ENCODE results near the gene NMT2. TPM values are rescaled to one million over a fixed set of nuclear protein-coding genes. Genes with fewer than 3 reads are reported as not detected.

NMT2 gene
- total and polyA plus RNA-seq, 12 donors: 3.4 to 31.4 (median 7.3) TPM

DNA sequence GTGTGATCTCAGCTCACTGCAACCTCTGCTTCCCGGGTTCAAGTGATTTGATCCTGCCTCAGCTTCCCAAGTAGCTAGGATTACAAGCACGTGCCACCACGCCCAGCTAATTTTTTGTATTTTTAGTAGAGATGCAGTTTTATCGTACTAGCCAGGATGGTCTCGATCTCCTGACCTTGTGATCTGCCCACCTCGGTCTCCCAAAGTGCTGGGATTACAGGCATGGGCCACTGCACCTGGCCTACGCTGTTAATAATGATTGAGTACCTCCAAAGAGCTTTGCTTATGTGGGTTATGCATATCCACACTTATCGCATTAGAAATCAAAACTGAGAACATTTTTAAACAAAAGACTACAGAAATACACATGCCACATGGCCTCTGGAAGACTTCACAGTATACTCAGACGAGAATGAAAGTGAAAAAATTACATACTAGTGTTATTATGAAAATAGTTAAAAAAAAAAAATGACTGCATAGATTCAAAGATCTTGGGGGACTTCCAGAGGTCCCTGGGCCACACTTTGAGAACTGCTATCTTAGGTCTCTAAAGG, 45.9 kb downstream of the NMT2 start:
- TF ChIP-seq, protein P1, sequence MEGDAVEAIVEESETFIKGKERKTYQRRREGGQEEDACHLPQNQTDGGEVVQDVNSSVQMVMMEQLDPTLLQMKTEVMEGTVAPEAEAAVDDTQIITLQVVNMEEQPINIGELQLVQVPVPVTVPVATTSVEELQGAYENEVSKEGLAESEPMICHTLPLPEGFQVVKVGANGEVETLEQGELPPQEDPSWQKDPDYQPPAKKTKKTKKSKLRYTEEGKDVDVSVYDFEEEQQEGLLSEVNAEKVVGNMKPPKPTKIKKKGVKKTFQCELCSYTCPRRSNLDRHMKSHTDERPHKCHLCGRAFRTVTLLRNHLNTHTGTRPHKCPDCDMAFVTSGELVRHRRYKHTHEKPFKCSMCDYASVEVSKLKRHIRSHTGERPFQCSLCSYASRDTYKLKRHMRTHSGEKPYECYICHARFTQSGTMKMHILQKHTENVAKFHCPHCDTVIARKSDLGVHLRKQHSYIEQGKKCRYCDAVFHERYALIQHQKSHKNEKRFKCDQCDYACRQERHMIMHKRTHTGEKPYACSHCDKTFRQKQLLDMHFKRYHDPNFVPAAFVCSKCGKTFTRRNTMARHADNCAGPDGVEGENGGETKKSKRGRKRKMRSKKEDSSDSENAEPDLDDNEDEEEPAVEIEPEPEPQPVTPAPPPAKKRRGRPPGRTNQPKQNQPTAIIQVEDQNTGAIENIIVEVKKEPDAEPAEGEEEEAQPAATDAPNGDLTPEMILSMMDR (IDR thresholded peaks at IDR 0.05): no peak
- TF ChIP-seq POLR2A (IDR thresholded peaks at IDR 0.05): no peak
- DNase-seq: no peak
- no peak overlapping the region for H3K27ac ChIP-seq
- peaks cover 0 to 4% of the 10 kb centered on the region in 2 donors for H3K36me3 ChIP-seq (replicated peaks in 1 of 2)
- 85 to 93% (median 92%) methylated on average over 9 of the region's 9 CpGs for WGBS, 4 donors
- no peaks in the 10 kb centered on the region for H3K4me1 ChIP-seq (replicated peaks in 1 of 2)
- no peaks in the 10 kb centered on the region for H3K9me3 ChIP-seq (replicated peaks in 1 of 3)
- intact Hi-C loops (cut with DNase I): no loop called here
- H3K4me3 ChIP-seq: no peak overlapping the region
- no peaks in the 10 kb centered on the region for H3K27me3 ChIP-seq

DNA sequence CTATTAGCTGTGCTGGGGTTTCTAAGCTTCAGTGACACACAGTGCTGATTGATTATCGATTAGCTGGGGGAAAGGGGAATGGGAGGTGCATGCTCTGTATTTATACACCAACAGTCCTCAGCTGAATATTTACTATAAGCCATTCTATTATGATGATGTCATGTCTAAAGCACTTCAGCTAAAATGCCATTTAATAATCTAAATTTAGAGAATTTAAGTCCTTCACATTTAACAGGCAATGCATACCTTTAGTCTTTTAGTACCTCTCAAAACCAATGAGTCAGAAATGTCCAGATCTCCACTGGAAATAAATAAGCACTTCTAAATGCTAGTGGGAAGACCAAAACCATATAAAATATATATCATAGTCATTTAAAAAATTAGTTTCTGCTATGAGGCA, 46.8 kb downstream of the NMT2 start:
- TF ChIP-seq POLR2A (IDR thresholded peaks at IDR 0.05): no peak
- TF ChIP-seq, protein P1 (IDR thresholded peaks at IDR 0.05): no peak
- Histone ChIP-seq H3K4me1 (replicated peaks in 1 of 2) (no peaks in the 10 kb centered on the region), H3K27me3 (no peaks in the 10 kb centered on the region), H3K9me3 (replicated peaks in 1 of 3) (no peaks in the 10 kb centered on the region), H3K36me3 (replicated peaks in 1 of 2) (peaks cover 0 to 4% of the 10 kb centered on the region in 2 donors), H3K4me3 (no peak overlapping the region), H3K27ac (no peak overlapping the region)
- WGBS, 4 donors: 97 to 100% (median 100%) methylated on average over 1 of the region's 1 CpG
- intact Hi-C loops (cut with DNase I): no loop called here
- no peak for DNase-seq

GRCh38 chr10:15120523-15120922, 48.0 kb downstream of the NMT2 start:
- no peak overlapping the region for H3K4me3 ChIP-seq
- 89 to 97% (median 93%) methylated on average over 5 of the region's 5 CpGs for WGBS, 4 donors
- peaks cover 0 to 4% of the 10 kb centered on the region in 2 donors for H3K36me3 ChIP-seq (replicated peaks in 1 of 2)
- DNase-seq: no peak
- no peaks in the 10 kb centered on the region for H3K9me3 ChIP-seq (replicated peaks in 1 of 3)
- H3K4me1 ChIP-seq (replicated peaks in 1 of 2): no peaks in the 10 kb centered on the region
- no peaks in the 10 kb centered on the region for H3K27me3 ChIP-seq
- TF ChIP-seq POLR2A (IDR thresholded peaks at IDR 0.05): no peak
- TF ChIP-seq, protein P1 (IDR thresholded peaks at IDR 0.05): no peak
- no peak overlapping the region for H3K27ac ChIP-seq
- intact Hi-C loops (cut with DNase I): no loop called here

DNA sequence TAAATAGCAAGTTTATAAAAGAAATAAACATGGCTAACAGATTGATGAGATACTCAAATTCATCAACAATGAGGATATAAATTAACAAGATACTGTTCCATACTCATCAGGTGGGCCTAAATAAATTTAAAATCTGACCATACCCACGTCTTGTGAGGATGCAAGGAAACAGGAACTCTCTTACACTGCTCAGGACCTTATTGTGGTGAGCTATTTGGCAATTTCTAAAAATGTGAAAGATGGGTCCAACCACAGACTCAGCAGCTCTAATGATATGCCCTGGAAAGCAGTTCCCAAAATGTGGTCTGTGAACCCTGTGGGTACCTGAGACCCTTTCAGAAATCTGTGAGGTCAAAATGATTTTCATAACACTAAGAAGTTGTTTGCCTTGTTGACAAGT, 49.9 kb downstream of the NMT2 start:
- Histone ChIP-seq H3K36me3 (replicated peaks in 1 of 2) (peaks cover 0 to 4% of the 10 kb centered on the region in 2 donors), H3K4me3 (no peak overlapping the region), H3K4me1 (replicated peaks in 1 of 2) (no peaks in the 10 kb centered on the region), H3K9me3 (replicated peaks in 1 of 3) (no peaks in the 10 kb centered on the region), H3K27me3 (no peaks in the 10 kb centered on the region), H3K27ac (no peak overlapping the region)
- intact Hi-C loops (cut with DNase I): no loop called here
- TF ChIP-seq, protein P1 (IDR thresholded peaks at IDR 0.05): no peak
- no peak for TF ChIP-seq POLR2A (IDR thresholded peaks at IDR 0.05)
- 63 to 90% (median 85%) methylated on average over 1 of the region's 1 CpG for WGBS, 4 donors
- no peak for DNase-seq
